GM18511 (cell line): ENCODE data around the gene RIMBP2.
"Not testable (repeated sequence)": the region's sequence is repeated elsewhere in the genome, so short reads cannot be mapped to it uniquely, and the experiment has no call there.

Source experiments
- ATAC-seq: cut with Tn5 transposase; IDR thresholded peaks from one replicate; pipeline ENCODE4 v1.9.1; 2021; ENCODE audit warnings: mild to moderate bottlenecking, moderate library complexity; ENCODE audit not compliant: unreplicated experiment

Gene RIMBP2

GRCh38 chr12:130715998-130716968, at the start of gene RIMBP2:
RIMBP2 (minus strand) TSS chr12:130716299; CDS start chr12:130479013, 237,286 bp downstream.
- no peak for ATAC-seq

DNA sequence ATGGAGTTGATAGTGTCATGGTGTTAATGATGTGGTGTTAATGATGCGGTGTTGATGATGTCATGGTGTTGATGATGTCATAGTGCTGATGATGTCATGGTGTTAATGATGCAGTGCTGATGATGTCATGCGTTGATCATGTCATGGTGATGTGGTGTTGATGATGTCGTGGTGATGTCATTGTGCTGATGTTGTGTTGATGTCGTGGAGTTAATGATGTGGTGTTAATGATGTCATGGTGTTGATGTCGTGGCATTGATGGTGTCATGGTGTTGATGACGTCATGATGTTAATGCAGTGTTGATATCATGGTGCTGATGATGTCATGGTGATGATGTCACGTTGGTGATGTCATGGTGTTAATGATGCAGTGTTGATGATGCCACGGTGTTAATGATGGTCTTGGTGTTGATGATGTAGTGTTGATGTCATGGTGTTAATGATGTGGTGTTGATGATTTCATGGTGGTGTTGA, 49.1 kb upstream of the RIMBP2 start:
- ATAC-seq, result no peak

DNA sequence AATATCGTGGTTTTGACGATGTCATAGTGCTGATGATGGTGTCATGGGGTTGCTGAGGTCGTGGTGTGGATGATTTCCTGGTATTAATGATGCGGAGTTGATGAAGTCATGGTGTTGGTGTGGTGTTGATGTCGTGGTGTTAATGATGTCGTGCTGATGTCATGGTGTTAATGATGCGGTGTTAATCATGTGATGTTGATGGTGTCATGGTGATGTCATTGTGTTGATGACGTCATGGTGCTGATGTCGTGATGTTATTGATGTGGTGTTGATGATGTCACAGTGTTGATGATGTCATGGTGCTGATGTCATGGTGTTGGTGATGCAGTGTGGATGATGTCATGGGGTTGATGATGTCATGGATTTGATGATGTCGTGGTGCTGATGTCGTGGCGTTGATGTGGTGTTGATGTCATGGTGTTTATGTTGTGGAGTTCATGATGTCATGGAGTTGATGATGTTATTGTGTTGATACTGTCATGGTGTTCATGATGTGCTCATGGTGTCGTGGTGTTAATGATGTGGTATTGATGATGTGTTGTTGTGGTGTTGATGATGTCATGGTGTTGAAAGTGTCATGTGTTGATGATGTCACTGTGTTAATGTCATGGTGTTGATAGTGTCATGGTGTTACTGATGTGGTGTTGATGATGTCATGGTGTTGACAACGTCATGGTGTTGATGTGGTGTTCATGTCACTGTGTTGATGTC, 48.5 kb upstream of the RIMBP2 start:
- ATAC-seq, result no peak

DNA sequence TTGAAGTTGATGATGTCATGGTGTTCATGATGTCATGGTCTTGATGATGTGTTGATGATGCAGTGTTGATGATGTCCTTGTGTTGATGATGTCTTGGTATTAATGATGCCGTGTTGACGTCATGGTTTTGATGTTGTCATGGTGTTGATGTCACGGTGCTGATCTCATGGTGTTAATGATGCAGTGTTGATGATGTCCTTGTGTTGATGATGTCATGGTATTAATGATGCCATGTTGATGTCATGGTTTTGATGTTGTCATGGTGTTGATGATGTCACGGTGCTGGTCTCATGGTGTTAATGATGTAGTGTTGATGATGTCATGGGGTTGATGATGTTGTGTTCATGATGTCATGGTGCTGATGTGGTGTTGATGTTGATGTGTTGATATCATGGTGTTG, 48.0 kb upstream of the RIMBP2 start:
- ATAC-seq, result no peak

DNA sequence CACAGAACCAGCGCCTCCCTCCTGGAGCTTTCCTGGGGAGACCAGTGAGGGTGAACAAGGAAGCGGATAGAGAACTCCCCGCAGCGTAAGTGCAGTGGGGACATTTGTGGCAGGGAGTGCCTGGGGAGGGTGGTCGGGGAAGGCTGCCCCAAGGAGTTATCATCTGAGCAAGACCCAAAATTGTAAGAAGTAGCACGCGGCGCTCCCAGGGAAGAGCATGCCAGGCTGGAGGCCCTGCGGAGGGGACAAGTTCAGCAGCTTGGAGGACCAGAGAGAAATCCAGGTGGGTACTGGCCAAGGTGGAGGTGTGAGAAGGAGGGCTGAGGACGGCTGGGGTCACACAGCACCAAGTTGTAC, 46.2 kb upstream of the RIMBP2 start:
- no peak for ATAC-seq

GRCh38 chr12:130761537-130762318, 45.6 kb upstream of the RIMBP2 start:
- peak; percentile 64 for ATAC-seq

- ATAC-seq, result no peak
Observed at GRCh38 chr12:130754234-130754901, 38.3 kb upstream of the RIMBP2 start.

DNA sequence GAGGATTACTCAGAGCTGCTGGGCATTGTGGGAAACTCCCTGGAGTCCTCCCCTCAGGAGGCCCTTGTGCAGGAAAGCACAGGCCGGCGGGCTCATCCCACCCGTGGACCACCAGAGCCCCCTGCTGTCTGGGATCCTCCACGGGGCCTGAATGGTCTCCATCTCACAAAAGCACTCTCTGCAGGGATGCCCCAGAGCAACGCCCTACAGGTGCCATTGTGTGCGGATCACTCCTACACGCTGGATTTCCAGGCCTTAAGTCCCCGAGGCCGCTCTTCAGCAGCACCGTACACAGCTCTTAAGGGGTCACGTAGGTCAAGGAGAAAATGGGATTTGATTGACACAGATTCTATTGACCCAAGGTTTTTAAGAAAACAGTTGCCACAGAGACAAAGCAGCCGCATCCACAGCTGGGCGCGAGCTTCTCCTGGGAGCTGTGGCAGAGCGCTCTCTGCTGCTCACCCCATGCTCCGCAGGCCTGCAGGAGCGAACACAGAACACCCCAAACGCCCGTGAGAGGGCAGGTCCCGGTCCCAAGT, 36.7 kb upstream of the RIMBP2 start:
- ATAC-seq, result no peak

DNA sequence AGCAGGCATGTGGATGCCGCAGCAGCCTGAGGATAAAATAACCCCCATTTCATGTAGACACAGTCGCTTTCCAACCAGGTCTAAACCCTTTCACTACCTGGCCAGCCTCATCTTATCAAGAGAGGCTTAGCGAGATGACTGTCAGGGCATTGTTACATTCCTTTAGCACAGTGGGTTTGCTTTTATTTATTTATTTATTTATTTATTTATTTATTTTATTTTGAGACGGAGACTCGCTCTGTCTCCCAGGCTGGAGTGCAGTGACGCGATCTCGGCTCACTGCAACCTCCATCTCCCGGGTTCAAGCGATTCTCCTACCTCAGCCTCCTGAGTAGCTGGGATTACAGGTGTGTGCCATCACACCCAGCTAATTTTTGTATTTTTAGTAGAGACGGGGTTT, 35.9 kb upstream of the RIMBP2 start:
- ATAC-seq, result not testable (repeated sequence)

DNA sequence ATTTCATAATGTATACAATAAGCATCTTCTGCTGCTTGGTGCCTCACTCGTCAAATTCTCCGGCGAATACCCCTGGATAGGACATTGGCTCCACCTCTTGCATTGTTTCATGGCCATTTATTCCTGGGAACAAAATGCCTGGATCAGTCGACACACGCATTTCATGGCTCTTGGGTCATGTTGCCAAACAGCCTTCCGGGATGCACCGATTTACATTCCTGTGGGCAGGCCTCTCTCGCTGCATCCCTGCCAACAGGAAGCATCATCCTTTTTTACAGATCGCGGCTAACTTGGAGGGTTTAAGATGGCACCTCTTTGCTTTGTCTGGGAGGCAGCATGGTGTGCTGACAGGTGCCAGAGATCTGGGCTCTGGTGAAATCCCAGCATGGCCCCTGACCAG, 32.7 kb upstream of the RIMBP2 start:
- no peak for ATAC-seq

DNA sequence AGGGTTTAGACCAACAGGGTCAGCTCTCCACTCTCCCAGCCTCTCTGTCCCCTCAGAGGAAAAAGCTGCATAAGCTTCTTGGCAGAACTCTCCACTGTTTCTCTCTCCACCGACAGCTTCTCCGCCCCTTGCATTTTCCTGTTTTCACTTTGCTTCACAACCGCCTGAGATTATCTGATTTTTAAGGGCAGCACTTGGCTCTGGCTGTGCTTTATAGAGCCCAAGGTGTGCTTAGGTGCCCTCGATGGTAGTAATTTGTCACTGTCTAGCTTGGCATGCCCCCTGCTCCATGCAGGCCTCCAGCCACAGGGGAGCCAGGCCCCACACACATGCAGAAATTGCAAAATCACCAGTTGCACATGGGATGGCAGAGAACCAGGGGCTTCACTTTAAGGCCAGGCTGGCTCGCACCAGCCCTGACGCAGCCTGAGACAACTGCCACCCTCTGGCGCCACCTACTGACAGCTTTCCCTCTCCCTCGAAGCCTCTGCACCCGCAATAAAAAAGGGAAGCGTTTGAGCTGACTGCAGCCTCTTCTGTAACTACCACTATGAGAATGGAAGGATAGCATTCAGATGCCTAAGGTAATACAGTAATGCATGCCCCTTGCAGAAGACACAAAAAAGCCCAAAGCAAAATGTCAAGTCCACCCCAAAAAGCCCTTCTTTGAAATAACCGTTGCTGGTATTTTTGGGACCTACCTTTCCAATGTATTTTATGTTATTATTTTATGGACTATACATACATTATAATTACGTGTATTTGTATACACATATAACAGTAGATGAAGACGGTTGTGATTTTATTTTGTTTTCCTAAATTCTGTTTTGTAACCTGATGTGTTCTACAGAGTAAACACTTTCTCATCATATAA, 32.0 kb upstream of the RIMBP2 start:
- peak; percentile 96 for ATAC-seq

DNA sequence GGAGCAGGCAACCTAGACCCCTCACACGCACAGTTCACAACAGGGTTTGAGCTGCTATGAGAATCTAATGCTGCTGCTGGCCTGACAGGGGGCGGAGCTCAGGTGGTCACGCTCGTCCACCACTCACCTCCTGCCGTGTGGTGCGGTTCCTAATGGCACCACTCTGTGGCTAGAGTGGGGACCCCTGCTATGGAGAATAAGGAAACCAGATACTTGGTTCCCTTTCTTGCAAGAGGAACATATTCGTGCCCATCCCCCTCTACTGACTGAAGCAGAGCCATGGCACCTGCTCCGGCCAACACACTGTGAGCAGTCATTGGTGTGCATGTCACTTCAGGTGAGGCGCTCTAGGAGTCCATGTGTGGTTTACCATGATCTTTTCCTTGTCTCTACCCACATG, 30.4 kb upstream of the RIMBP2 start:
- ATAC-seq, result no peak

DNA sequence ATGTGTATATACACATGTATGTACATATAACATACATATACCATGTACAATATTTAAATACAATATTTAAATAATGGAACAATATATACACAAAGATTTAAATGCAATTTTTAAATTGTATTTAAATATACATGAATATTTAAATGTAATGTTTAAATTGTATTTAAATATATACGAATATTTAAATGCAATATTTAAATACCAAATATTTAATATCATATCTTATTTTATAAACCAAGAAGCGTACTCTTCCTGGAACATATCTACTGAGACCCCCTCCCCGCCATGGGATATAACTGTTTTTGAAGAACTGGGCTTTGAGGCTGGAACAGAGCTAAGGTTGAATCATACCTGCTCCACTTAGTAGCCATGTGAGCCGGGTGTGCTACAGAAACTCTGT, 29.8 kb upstream of the RIMBP2 start:
- ATAC-seq, result no peak

- no peak for ATAC-seq
Observed at GRCh38 chr12:130744274-130744673, 28.2 kb upstream of the RIMBP2 start.

DNA sequence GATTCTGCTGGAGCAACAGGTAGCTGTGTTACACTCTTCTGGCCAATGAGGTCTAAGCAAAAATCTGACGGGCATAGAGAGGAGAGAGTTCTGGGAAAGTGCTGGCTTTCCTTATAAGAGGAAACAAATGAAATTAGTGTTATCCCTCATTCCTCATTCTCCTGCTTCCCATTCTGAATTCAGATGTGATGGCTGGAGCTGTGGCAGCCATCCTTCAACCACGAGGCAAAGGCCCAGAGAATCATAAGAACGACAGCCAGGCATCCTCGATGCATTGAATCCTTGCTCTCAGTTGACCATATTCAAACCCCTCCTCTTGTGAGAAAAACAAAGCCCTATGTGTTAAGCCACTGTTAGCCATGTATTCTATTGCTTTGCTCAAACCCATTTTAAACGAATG, 27.5 kb upstream of the RIMBP2 start:
- no peak for ATAC-seq

GRCh38 chr12:130743176-130743575, 27.1 kb upstream of the RIMBP2 start:
- no peak for ATAC-seq

- ATAC-seq, result no peak
Observed at GRCh38 chr12:130742716-130743115, 26.6 kb upstream of the RIMBP2 start.

GRCh38 chr12:130742112-130742511, 26.0 kb upstream of the RIMBP2 start:
- no peak for ATAC-seq

DNA sequence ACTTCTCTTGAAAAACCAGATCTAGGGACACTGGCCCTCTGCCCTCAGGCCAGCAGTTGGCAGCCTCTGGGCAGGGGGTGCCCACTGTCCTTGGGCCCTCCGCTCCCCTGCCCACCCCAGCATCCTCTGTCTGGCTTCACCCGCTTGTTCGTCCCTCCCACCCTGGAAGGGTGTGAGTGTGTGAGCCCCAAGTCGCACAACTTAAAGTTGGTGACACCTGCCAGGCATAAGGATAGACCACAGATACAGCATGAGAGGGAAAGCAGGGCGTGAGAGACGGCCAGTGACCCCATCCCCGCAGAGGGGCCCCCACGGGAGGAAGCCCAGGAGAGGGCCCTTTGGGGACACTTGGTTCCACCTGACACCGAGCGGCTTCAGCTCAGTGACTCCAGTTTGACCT, 23.5 kb upstream of the RIMBP2 start:
- ATAC-seq, result no peak
